Heart left ventricle (tissue), 13 donors: Measurements from ENCODE around the gene CELA3B.
"Not testable (repeated sequence)": the region's sequence is repeated elsewhere in the genome, so short reads cannot be mapped to it uniquely, and the experiment has no call there.

ENCODE experiments used
- POLR2A ChIP-seq, 2 donors: fragments of 450-650 bp; IDR thresholded peaks; one replicate each; pipeline ENCODE4 v1.6.1; 2017; ENCODE audit warnings: antibody characterized with exemption in 2 of 2, mild to moderate bottlenecking in 2 of 2, moderate library complexity in 2 of 2
- TF ChIP-seq, protein P1 (sequence below), 12 donors: fragments of 200-600 bp; sonication (generic) in 4 of 12; IDR thresholded peaks; one replicate each; pipeline versions ENCODE4 v1.5.0 to v1.8.0; 2018 to 2022; ENCODE audit warnings: antibody characterized with exemption in 12 of 12, mild to moderate bottlenecking in 5 of 12
- donor health status: ischemic (EF 13 %, LVEDD 7.1; RV severe dilation, severe dysfunction).
- donor health status: DM: no; HTN: yes; CAD: no.
- donor health status: DM: no; HTN: no; CAD: no.
- donor health status: ischemic (EF 25% LVEDD 6.9; RV normal size, moderate dysfunction).
- donor health status: ischemic (EF 25% LVEDD 5.7; RV mildly dilated, moderate dysfunction).
- donor health status: ischemic (EF 35%, LVEDD 5.7; RV mildly dilated, moderate dysfunction).
- donor health status: nonischemic (EF 11% LVEDD 7.7; RV severe dilation, severe dysfunction).
- donor health status: DM: yes; HTN: yes; CAD: no.
- donor health status: PGD.
- donor health status: ischemic (EF 29% LVEDD 5.4; RV normal size, mild dysfunction).
- donor health status: nonischemic (EF 23%, LVEDD 6.1; RV moderate dilation, normal function).

DNA sequence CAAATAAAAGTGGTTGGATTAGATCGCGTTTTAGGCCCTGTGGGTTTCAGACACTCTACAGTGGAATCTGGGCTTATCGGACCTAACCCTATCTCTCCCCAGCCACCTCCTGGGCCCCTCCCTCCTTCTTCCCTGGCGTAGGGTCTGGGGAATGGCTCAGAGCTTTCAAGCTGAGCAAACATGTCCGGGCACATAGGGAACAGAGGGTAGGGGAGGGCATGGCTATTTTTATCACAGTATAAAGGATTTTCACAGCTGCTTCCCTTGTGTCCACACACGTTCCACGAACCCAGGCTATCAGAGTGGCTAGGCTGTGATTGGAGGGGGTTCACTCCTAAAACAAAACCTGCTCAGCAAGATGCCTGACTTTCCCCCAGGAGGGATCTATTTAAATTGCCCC is 22.8 kb downstream of the CELA3B start:
- TF ChIP-seq POLR2A (IDR thresholded peaks at IDR 0.05): not testable (repeated sequence)
- TF ChIP-seq, protein P1, sequence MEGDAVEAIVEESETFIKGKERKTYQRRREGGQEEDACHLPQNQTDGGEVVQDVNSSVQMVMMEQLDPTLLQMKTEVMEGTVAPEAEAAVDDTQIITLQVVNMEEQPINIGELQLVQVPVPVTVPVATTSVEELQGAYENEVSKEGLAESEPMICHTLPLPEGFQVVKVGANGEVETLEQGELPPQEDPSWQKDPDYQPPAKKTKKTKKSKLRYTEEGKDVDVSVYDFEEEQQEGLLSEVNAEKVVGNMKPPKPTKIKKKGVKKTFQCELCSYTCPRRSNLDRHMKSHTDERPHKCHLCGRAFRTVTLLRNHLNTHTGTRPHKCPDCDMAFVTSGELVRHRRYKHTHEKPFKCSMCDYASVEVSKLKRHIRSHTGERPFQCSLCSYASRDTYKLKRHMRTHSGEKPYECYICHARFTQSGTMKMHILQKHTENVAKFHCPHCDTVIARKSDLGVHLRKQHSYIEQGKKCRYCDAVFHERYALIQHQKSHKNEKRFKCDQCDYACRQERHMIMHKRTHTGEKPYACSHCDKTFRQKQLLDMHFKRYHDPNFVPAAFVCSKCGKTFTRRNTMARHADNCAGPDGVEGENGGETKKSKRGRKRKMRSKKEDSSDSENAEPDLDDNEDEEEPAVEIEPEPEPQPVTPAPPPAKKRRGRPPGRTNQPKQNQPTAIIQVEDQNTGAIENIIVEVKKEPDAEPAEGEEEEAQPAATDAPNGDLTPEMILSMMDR (IDR thresholded peaks at IDR 0.05): not testable (repeated sequence)
